RWPE1 (cell line): ENCODE measurements around the gene CISD2.
"Not testable (repeated sequence)": the region's sequence is repeated elsewhere in the genome, so short reads cannot be mapped to it uniquely, and the experiment has no call there.

ENCODE experiments used
- CTCF ChIA-PET: fragments of 350-600 bp; sonication (Branson Sonifier 250); formaldehyde crosslinking; extraction: SDS; loops from one replicate; lab custom pipeline; 2021; lab: Yijun Ruan, JAX
- POLR2A ChIA-PET: fragments of 400-600 bp; formaldehyde crosslinking; extraction: SDS; loops from one replicate; lab custom pipeline; 2020; ENCODE audit warnings: antibody characterized with exemption; ENCODE audit not compliant: low non-redundant PET; lab: Yijun Ruan, JAX
- DNase-seq: peaks from one replicate; pipeline ENCODE4 v3.0.0; 2012; ENCODE audit warnings: low spot score
- H3K27ac ChIP-seq: fragments of 450-650 bp; 2 replicates; pipeline ENCODE4 v1.5.1; 2017
- TF ChIP-seq, protein P1 (sequence below): fragments of 450-650 bp; conservative IDR thresholded peaks from 2 replicates; pipeline ENCODE4 v1.5.1; 2017; ENCODE audit warnings: low read depth, mild to moderate bottlenecking

Gene CISD2

DNA sequence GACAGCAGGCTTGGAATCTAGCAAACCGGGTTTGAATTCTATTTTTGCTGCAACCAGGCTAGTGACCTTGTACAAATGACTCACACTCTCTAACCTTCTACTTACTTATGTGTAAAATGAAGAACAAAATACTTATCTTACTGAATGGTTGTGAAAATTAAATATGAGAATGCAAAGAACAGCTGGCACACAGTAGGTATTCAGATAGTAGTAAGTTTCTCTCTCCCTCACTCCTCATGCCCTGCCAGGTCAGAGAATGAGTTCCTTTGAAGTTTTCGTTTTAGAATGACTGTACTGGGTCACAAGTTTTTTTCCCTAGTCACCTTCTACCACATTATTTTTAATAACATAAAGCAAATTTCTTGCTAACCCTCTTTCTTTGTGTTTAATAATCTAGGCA lies 33.0 kb downstream of the CISD2 start:
- no peak overlapping the region for H3K27ac ChIP-seq
- TF ChIP-seq, protein P1, sequence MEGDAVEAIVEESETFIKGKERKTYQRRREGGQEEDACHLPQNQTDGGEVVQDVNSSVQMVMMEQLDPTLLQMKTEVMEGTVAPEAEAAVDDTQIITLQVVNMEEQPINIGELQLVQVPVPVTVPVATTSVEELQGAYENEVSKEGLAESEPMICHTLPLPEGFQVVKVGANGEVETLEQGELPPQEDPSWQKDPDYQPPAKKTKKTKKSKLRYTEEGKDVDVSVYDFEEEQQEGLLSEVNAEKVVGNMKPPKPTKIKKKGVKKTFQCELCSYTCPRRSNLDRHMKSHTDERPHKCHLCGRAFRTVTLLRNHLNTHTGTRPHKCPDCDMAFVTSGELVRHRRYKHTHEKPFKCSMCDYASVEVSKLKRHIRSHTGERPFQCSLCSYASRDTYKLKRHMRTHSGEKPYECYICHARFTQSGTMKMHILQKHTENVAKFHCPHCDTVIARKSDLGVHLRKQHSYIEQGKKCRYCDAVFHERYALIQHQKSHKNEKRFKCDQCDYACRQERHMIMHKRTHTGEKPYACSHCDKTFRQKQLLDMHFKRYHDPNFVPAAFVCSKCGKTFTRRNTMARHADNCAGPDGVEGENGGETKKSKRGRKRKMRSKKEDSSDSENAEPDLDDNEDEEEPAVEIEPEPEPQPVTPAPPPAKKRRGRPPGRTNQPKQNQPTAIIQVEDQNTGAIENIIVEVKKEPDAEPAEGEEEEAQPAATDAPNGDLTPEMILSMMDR, result no peak
- ChIA-PET POLR2A (no interaction called here), CTCF (no interaction called here)
- no peak for DNase-seq

DNA sequence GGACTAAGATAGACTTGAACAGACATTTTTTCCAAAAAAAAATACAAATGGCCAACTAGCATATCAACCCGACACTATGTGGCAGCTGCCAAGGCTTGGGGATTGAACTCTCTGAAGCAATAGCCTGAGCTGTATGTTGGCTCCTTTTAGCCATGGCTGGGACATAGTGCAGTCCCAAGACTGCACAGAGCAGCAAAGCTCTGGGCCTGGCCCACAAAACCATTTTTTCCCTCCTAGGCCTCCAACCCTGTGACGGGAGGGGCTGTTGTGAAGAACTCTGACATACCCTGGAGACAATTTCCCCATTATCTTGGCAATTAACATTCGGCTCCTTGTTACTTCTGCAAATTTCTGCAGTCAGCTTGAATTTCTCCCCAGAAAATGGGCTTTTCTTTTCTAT lies 50.1 kb downstream of the CISD2 start:
- CTCF ChIA-PET, result no interaction called here
- H3K27ac ChIP-seq, result no peak overlapping the region
- POLR2A ChIA-PET, result no interaction called here
- no peak for DNase-seq
- TF ChIP-seq, protein P1, result no peak

DNA sequence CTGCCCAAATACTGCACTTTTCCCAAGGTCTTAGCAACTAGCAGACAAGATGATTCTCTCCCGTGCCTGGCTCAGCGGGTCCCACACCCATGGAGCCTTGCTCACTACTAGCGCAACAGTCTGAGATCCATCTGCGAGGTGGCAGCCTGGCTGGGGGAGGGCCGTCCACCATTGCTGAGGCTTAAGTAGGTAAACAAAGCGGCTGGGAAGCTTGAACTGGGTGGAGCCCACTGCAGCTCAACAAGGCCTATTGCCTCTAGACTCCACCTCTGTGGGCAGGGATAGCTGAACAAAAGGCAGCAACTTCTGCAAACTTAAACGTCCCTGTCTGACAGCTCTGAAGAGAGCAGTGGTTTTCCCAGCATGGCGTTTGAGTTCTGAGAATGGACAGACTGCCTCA lies 50.9 kb downstream of the CISD2 start:
- POLR2A ChIA-PET, DNase-seq, CTCF ChIA-PET, H3K27ac ChIP-seq: not testable (repeated sequence)

DNA sequence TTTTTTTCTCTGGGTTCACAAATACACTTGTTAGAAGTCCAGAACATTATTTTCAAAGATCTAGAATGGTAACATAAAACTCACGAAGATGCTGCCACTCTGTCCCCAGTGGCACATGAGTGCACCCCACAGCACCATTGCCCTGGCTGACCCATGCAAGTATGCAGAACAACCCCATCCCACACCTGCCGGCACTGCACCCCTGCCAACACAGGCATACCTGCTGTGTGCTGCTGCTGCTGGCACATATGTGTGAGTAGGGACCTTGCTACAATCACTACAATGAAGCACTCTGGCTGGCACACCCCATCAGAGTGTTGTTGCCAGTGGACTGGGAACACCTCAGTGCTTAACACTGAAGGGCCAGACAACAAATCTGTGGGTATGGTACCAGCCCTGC lies 66.9 kb downstream of the CISD2 start:
- no peak overlapping the region for H3K27ac ChIP-seq
- ChIA-PET POLR2A (interaction anchor here (0.6 kb wide), 1 partner anchor 22 kb away, joined by 3 read pairs; no protein-coding TSS in a partner anchor), CTCF (no interaction called here)
- DNase-seq, result no peak
- TF ChIP-seq, protein P1, result no peak

DNA sequence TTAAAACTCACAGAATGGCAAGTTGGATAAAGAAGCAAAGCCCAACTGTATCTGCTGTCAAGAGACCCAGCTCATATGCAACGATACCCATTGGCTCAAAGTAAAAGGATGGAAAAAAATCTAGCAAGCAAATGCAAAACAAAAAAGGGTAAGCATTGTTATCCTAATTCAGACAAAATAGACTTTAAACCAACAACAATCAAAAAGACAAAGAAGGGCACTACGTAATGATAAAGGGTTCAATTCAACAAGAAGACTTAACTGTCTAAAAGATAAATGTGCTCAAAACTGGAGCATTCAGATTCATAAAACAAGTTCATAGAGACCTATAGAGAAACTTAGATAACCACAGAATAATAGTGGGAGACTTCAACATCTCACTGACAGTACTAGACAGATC lies 69.3 kb downstream of the CISD2 start:
- DNase-seq, CTCF ChIA-PET, H3K27ac ChIP-seq, POLR2A ChIA-PET: not testable (repeated sequence)
